NCI-H2196 treated with DMSO at 0.1 percent for 48 hours (cell line): Measurements from ENCODE around the gene GRID1.
"Not testable (repeated sequence)": the region's sequence is repeated elsewhere in the genome, so short reads cannot be mapped to it uniquely, and the experiment has no call there.

Experiments used
- DNase-seq: peaks from one replicate; lab custom pipeline; 2025; ENCODE audit not compliant: unreplicated experiment; lab: John Stamatoyannopoulos, UW

The GRID1 gene

DNA sequence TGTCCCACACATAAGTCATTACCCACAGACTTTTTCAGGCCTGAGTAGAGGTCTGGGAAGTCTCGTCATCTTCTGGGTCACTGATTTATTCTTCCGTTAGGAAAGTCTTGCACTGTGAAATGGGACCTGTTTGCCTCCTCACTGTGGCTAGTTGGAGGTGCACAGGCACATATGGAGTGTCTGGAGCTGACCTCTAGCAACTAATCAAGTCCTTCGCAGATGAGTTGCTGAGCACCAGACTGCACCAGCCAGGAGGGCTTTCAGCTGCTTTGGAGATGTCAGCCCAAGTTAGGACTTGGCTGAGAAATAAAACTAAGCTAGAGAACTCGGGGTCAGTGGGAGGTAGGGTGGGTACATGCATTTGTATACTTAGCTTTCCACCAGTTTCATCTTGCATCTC is 578.0 kb downstream of the GRID1 start:
- no peak for DNase-seq

DNA sequence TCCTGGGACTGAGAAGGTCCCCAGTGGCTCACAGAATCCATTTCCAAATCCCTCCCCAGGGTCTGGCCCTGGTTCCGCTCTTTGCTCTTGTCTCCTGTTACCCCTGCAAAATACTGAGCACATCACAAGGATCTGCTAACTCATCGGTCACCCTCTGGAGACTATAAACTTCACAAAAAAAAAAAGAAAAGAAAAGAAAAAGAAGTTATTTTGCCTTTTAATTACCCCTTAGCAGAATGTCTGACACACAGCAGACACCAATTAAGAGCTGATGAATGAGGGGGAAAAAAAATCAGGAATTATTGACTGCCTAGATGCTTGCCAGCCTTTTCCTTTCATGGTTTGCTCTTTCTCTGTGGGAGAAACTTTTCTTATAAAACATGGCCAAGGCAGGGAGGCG is 578.7 kb downstream of the GRID1 start:
- no peak for DNase-seq

DNA sequence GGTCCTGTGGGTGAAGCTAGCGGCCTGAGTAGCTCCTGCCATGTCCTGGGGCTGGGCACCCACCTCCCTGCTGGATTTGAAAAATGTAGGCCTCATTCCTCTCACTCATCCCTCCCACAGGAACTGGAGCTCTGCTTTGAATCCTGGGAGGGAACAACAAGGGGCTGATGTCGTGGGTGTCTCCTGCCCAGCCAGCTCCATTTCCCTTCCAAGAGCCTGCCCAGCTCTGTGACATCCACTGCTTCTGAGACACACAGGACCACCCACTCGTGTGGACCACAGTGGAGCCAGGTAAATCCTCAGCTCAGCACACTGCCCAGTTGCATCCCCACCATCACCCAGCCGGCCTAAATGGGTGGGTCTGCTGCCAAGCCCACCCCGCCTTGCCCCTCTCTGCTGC is 579.2 kb downstream of the GRID1 start:
- DNase-seq, result no peak

DNA sequence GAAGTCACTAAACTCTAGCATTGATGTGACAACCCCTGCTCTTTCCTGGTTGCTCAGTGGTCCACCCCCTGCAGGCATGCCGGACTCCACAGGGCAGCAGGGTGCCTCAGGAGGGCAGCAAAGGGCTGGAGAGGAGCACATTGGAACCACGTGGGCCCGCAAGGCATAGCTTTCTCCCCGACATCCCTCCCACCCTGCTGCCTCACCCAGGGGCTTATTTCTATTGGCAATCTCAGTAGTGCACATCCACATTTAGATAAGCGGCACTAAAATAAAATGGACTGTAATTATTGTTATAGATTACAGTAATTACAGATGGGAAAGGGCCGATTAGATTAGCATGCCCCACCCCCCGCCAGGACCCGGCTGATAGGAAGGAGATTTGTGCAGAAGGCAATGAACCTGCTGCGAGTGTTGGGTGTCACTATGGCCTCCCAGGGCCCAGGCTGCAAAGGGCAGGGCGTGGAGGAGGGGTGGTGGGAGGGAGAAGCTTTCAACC is 580.1 kb downstream of the GRID1 start:
- no peak for DNase-seq

DNA sequence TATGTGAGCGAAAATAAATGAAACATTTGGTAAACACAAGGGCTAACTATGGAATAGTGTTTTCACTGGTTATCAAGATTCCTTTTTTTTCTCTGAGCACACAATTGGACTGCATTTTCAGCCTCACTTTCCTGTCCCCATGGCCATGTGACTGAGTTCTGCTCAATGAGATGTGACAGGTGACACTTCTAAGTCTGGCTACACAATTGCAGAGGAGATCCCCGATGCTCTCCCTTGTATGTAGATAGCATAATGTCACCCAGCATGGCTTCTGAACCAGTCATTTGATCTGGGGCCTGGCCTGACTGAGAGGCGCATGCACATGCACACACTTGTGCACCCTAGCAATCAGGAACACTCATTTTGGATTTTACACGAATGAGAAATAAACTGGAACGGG is 581.8 kb downstream of the GRID1 start:
- no peak for DNase-seq

DNA sequence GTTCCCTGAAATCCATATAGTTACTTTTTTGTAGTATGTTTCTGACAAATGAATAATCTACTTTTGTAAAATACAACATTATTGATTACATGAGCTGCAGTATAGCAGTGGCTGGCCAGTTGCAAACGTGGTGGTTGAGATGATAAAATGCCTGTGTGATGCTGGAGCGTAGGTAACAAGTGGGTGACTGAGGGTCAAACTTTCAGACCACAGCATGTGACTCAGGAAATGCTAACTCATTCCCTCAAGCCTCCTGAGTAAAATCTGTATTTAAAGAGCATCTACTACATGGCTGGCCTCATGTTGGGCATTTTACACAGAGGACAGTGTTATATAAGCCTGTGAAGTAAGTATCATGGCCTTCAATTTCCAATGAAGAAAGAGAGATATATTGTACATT is 585.2 kb downstream of the GRID1 start:
- DNase-seq, result no peak

DNA sequence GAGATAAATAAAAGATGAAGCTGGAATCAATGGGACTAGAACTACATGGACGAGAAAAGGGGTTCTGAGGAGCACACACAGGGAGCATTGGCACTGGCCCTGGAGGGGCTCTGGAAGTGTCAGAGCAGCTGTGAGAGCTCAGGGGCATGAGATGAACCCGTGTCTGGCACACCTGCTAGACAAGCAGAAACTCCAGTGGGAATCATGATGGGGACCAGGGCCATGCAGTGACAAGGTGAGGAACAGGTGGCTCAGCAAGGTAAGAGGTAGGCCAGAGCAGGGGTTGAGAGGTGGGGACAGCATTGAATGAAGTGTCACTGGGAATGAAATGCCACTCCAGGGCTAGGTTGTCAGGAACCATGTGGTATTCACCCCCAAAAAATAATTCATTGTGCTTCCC is 588.5 kb downstream of the GRID1 start:
- no peak for DNase-seq

DNA sequence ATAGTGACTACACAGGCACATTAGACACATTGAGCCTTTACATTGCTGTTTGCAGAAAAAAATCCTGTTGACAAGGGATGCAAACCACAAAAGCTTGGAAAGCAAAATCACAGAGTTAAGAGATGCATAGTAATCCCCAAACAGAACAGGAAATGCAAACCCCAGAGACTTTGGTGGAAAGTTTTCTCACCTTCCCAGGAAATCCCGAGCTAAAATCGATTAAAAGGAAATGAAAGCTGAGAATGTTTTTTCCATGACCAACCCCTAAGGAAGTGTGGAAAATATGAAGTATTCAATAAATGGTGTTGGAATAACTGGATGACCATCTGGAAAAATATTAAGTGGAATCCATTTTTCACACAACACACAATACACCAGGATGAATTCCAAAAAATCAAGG is 598.7 kb downstream of the GRID1 start:
- DNase-seq, result no peak

DNA sequence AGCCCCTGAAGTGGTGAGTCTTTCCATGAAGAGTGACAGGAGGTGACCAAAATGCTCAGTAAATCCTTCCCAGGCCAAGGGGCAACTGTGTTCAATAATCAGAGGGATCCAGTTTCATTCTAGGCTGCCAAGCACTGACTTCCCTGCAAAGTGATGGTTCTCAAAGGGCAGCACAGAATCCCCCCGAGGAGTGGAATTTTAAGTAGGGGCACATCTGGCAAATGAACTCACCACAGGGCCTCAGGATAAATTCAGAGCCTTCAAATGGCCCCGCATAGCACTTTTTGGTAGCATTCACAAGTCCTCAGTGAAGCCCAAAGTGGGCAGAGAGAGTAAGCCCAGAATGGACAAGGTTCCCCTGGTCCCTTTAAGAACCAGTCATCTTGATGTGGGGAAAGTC is 602.5 kb downstream of the GRID1 start:
- DNase-seq, result no peak

DNA sequence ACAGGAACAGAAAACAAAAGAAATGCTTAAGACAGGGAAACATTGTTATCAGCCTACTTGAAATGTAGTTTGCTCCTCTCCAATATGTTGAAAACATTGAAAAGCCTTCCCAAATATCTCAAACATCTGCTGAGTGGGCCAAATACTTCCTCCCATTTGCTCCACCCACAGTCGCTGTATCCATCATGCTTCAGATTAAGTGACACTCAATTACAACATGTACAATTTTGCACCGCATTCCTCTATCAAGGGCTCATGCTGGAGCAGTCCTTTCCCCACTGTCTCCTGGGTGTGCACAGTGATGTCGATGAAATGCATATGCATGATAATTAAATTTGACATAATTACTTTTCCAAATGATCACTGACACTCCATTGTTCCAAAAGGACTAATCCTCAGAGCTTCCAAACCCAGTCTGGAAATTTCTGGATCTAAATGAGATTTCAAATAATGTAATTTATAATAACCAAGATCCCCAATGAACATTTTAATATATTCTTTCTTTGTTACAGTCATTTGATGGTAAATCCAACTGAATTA is 604.6 kb downstream of the GRID1 start:
- no peak for DNase-seq

DNA sequence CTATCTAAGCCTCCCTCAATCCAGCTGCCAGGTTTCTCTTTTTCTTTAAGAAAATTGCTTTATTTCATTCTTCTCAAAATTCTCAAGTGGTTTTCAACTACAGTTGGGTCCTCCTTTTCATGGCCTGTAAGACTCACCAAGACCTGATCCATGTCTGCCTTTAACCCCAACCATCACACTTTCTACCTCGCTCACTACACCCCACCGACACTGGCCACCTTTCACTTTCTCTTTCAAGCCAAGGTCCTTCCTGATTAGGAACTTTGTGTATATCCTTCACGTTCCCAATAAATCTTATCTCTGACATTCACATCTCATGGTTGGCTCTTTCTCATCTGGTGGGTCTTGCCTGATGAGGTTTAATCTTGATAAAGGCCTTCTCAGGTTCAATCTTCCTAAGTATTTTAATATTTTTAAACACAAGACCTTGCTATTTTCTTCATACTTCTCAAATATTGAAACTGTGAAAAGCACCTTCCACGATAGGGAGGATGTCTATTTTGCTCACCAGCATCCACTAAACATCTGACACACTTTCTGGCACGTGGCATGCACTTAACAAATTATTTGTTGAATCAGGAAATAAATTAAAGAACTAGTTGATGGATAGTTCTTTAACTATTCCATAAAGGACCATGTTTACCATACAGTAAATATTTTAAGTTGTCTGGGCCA is 624.8 kb downstream of the GRID1 start:
- DNase-seq, result no peak

DNA sequence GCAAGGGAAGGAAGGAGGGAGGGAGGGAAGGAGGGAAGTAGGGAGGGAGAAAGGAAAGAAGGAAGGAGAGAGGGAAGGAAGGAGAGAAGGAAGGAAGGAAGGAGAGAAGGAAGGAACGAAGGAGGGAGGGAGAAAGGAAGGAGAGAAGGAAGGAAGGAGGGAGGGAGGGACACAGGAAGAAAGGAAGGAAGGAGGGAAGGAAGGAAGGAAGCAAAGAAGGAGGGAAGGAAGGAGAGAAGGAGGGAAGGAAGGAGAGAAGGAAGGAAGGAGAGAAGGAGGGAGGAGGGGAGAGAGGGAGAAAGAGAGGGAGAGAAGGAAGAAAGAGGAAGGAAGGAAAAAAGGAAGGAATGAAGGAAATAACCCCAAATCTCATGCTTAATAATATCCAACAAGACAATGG is 630.6 kb downstream of the GRID1 start:
- no peak for DNase-seq

DNA sequence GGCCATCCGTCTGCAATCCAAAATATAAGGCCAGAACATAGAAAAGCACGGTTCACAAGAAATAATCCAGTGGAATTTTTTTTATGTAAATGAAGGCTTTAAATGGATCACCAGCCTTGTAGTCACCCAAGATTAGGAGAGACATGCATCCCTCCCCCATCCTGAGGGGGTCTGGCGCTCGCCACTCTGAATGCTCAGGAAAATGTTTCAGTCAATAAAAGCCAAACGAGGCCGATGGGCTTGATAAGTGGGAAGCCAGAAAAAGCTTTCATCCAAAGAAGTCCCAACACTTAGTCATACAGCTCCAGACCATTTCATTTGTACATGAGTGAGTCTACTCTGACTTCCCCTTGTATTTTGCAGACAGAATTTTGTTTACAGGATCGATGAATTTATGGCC is 631.8 kb downstream of the GRID1 start:
- no peak for DNase-seq

DNA sequence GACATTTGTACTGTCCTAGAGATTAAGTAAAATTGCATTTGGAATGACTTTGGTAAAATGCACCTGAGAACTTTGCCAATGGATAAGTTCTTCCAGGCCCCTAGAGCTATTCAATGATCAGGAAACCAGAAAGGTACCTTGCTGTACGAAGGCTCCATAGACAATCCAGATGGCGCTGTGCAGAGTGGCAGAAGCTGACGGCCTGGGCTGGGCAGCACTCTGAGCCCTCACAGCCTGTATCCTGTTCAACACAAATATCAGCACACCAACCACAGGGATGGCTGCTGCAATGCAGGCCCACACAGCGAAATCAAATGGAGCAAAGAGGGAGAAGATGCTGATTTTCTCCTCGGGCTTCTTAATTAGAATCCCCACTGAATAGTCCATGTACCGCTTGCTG is 642.4 kb downstream of the GRID1 start:
- no peak for DNase-seq

DNA sequence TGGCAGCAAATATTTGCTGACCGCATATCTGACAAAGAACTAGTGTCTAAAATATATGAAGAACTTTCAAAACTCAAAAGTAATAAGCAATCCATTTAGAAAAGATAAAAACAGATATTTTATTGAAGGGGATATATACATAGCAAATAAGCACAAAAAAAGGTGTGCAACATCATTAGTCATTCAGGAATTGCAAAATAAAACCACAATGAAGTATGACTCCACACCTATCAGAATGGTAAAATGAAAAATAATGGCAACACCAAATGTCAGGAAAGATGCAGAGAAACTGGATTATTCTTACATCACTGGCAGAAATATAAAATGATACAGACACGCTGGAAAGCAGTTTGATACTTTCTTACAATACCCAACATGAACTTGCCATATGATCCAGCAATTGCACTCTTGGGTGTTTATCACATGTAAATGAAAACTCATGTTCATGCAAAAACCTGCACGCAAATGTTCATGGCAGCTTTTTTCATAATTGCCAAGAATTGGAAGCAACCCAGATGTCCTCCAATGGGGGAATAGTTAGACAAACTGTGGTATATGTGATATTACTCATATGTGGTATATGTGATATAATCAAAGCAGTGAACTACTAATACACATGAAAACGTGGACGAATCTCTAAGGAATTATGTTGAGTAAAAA is 645.5 kb downstream of the GRID1 start:
- no peak for DNase-seq

DNA sequence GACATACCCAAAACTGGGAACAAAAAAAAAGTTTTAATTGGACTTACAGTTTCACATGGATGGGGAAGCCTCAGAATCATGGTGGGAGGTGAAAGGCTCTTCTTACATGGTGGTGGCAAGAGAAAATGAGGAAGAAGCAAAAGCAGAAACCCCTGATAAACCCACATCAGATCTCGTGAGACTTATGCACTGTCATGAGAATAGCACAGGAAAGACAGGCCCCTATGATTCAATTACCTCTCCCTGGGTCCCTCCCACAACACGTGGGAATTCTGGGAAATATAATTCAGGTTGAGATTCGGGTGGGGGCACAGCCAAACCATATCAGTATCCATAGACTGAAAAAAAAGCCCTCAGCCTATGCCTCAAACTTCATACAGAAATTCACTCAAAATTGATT is 647.2 kb downstream of the GRID1 start:
- DNase-seq, result no peak

DNA sequence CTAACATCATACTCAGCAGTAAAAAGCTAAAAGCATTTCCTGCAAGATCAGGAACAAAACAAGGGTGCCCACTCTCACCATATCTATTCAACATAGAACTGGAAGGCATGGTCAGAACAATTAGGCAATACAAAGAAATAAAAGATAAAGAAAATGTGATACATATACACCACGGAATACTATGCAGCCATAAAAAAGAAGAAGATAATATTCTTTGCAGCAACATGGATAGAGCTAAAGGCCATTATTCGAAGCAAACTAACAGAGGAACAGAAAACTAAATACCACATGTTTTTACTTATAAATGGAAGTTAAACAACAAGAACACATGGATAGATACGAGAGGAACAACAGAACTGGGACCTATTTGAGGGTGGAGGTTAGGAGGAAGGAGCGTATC is 652.7 kb downstream of the GRID1 start:
- DNase-seq, result no peak

DNA sequence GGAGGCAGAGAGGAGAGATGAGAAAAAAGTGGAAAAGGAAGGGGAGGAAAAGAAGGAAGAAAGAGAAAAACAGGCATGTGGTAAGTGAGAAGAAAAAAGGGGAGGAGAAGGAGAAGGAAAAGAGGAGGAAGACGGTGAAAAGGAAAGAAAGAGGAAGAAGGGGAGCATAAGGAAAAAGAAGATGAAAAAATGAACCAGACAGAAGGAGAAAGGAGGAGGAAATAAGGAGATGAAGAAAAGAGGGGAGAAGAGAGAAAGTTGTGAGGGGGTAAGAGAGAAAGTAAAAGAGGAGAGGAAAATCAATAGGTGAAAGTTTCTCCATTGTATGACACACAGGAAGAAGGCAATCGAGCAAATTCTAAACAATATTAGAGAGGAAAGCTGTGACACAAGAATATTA is 663.8 kb downstream of the GRID1 start:
- no peak for DNase-seq

DNA sequence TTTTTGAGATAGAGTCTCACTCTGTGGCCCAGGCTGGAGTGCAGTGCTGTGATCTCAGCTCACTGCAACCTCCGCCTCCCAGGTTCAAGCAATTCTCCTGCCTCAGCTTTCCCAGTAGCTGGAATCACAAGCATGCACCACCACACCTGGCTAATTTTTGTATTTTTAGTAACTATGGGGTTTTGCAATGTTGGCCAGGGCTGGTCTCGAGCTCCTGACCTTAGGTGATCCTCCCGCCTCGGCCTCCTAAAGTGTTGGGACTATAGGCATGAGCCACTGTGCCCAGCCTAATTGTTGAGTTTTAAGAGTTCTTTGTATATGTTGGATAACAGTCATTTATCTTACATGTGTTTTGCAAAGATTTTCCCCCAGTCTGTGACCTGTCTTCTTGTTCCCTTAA is 667.5 kb downstream of the GRID1 start:
- DNase-seq, result not testable (repeated sequence)

DNA sequence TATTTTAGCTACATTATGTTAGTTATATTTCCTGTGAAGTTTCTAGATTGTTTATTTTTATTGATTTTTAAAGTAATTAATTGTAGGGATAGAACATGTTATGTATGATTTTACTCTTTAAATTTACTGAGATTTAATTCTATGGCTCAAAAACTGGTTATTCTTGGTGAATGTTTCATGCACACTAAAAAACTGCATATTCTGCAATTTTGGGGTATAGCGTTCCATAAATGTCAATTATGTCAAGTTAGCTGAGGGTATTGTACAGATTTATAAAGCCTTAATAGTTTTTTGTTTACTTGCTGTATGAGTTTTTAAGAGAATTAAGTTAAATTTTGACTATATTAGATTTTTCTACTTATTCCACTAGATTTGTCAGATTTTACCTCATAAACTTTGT is 669.7 kb downstream of the GRID1 start:
- no peak for DNase-seq

DNA sequence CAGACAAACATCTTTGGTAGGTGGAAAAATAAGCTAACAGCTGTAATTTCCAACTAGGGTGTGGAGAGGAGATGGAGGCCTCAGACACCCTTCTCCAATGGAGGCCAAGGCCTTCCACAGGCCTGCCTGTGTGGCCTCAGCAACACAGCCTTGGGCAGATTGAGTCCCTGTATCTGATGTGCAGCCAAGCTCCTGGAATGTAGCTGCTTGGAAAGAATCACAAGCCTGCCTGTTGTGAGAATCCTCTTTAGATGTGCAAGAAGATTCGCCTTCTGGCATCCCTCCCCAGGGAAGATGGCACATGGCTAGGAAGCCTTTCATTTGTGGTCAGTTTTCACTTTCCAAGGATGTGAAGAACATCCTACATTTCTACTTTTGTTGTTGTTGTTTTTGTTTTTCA is 684.0 kb downstream of the GRID1 start:
- no peak for DNase-seq

DNA sequence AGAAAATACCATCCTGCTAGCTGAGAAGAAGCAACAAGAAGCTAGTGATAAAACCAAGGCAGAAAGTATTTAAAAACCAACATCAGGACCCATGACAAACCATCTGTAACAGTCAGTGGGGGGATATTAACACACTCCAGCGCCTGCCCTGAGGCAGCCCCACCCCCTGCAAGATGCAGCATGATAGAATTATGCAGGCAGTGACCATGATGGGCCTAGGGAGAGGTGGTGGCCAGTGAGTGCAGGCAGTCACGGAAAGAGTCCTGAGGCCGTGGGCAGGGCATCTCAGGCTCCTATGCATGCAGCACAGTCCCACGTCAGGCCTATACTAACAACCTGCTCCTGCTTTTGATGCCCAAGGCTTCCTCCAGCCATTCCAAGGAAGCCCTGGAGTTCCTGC is 686.9 kb downstream of the GRID1 start:
- DNase-seq, result no peak

DNA sequence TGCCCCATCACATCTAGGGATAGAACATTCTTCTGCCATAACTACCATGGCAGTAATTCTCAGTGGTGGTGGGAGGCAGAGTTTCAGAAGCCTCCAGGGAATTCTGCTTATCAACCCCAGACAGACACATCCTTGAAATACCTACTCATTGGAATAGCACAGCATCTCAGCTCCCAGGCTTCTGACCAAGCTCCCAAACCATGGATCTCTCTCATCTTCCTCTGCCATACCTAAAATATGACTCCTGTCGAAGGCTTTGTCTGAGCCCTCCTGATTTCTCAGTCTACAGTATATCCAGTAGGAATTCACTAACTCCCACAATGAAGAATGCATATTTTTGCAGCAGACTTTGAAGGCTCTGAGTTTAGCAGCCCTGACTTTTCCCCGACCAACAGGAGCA is 687.5 kb downstream of the GRID1 start:
- no peak for DNase-seq
